ENCODE measurements around the gene SELL.
"Not testable (repeated sequence)": the region's sequence is repeated elsewhere in the genome, so short reads cannot be mapped to it uniquely, and the experiment has no call there.

The SELL gene

GRCh38 chr1:169711469-169712308 lies at the start of gene SELL:
SELL (minus strand) TSS chr1:169711620; CDS start chr1:169711498, 122 bp downstream.
- peak; percentile 29 for DNase-seq (ENCODE audit: low read depth)

- no peak for DNase-seq (ENCODE audit: low read depth)
Measured at GRCh38 chr1:169759038-169759437, 47.6 kb upstream of the SELL start.

GRCh38 chr1:169753549-169753948 lies 42.1 kb upstream of the SELL start:
- DNase-seq (ENCODE audit: low read depth), result no peak

GRCh38 chr1:169750041-169750440 lies 38.6 kb upstream of the SELL start:
- no peak for DNase-seq (ENCODE audit: low read depth)

GRCh38 chr1:169746550-169746949 lies 35.1 kb upstream of the SELL start:
- no peak for DNase-seq (ENCODE audit: low read depth)

GRCh38 chr1:169745015-169745861 lies 33.8 kb upstream of the SELL start:
- DNase-seq (ENCODE audit: low read depth), result no peak

- DNase-seq (ENCODE audit: low read depth), result peak; percentile 49
Measured at GRCh38 chr1:169741666-169742394, 30.4 kb upstream of the SELL start.

- no peak for DNase-seq (ENCODE audit: low read depth)
Measured at GRCh38 chr1:169739980-169740379, 28.6 kb upstream of the SELL start.

GRCh38 chr1:169733924-169734323 lies 22.5 kb upstream of the SELL start, which contains the start of gene SELE:
SELE (minus strand) TSS chr1:169734079; CDS start chr1:169733612, 467 bp downstream.
- DNase-seq (ENCODE audit: low read depth), result no peak

GRCh38 chr1:169731446-169731845 lies 20.0 kb upstream of the SELL start:
- DNase-seq (ENCODE audit: low read depth), result no peak

- no peak for DNase-seq (ENCODE audit: low read depth)
Measured at GRCh38 chr1:169729991-169730390, 18.6 kb upstream of the SELL start.

GRCh38 chr1:169727307-169727706 lies 15.9 kb upstream of the SELL start:
- no peak for DNase-seq (ENCODE audit: low read depth)

- DNase-seq (ENCODE audit: low read depth), result no peak
Measured at GRCh38 chr1:169726851-169727250, 15.4 kb upstream of the SELL start.

GRCh38 chr1:169725930-169726329 lies 14.5 kb upstream of the SELL start:
- no peak for DNase-seq (ENCODE audit: low read depth)

GRCh38 chr1:169724168-169724567 lies 12.7 kb upstream of the SELL start:
- DNase-seq (ENCODE audit: low read depth), result no peak

- no peak for DNase-seq (ENCODE audit: low read depth)
Measured at GRCh38 chr1:169723763-169724162, 12.3 kb upstream of the SELL start.

GRCh38 chr1:169722779-169723178 lies 11.4 kb upstream of the SELL start:
- DNase-seq (ENCODE audit: low read depth), result no peak

GRCh38 chr1:169715100-169715499 lies 3.7 kb upstream of the SELL start:
- not testable (repeated sequence) for DNase-seq (ENCODE audit: low read depth)

GRCh38 chr1:169713090-169713489 lies 1.7 kb upstream of the SELL start:
- not testable (repeated sequence) for DNase-seq (ENCODE audit: low read depth)

- DNase-seq (ENCODE audit: low read depth), result no peak
Measured at GRCh38 chr1:169712309-169712631, 850 bp upstream of the SELL start.

GRCh38 chr1:169708647-169709046 lies 2.8 kb downstream of the SELL start:
- no peak for DNase-seq (ENCODE audit: low read depth)

GRCh38 chr1:169707912-169708604 lies 3.4 kb downstream of the SELL start:
- no peak for DNase-seq (ENCODE audit: low read depth)
